Thoracic aorta (tissue), 2 donors: ENCODE results near the gene HSD17B8. TPM values are rescaled to one million over a fixed set of nuclear protein-coding genes. Genes with fewer than 3 reads are reported as not detected.
"Not testable (repeated sequence)": the region's sequence is repeated elsewhere in the genome, so short reads cannot be mapped to it uniquely, and the experiment has no call there.

Experiments
- ATAC-seq: fragments of 150-250 bp; one replicate; pipeline ENCODE4 v1.8.0; 2017; ENCODE audit warnings: low read depth; ENCODE audit not compliant: insufficient number of reproducible peaks, low FRiP score
- DNase-seq: peaks from one replicate; pipeline ENCODE4 v3.0.0-alpha.2; 2020; ENCODE audit warnings: low spot score
- H3K27ac ChIP-seq, 2 donors: fragments of 200-600 bp; sonication (generic); 1 replicate in 1 of 2; 2 replicates in 1 of 2; pipeline ENCODE4 v1.5.1; 2016; ENCODE audit warnings: mild to moderate bottlenecking in 2 of 2, moderate library complexity in 2 of 2
- H3K27me3 ChIP-seq: fragments of 200-600 bp; sonication (generic); replicated peaks from 2 replicates; pipeline ENCODE4 v1.6.0; 2016; ENCODE audit warnings: mild to moderate bottlenecking; ENCODE audit not compliant: insufficient read depth
- H3K36me3 ChIP-seq: fragments of 200-600 bp; sonication (generic); one replicate; pipeline ENCODE4 v1.5.1; 2016
- H3K4me1 ChIP-seq, 2 donors: fragments of 200-600 bp; sonication (generic); 1 replicate in 1 of 2; 2 replicates in 1 of 2; pipeline versions ENCODE4 v1.5.1 to v1.6.0; 2016; ENCODE audit warnings: low read depth in 2 of 2, mild to moderate bottlenecking in 1 of 2; ENCODE audit not compliant: control insufficient read depth in 1 of 2
- H3K4me3 ChIP-seq: fragments of 200-600 bp; sonication (generic); 2 replicates; pipeline ENCODE4 v1.5.1; 2016; ENCODE audit warnings: mild to moderate bottlenecking
- H3K9me3 ChIP-seq: fragments of 200-600 bp; sonication (generic); 2 replicates; pipeline ENCODE4 v1.5.1; 2016
- CTCF ChIP-seq: fragments of 200-600 bp; sonication (generic); IDR thresholded peaks from one replicate; pipeline ENCODE4 v1.5.1; 2019; ENCODE audit warnings: antibody characterized with exemption
- total RNA-seq, 2 donors: library from RNA; depleted of rRNA; stranded (reverse); fragments of >200 nt; gene quantifications; one replicate each; pipeline versions ENCODE4 v1.1.0 to v1.2.3, GENCODE V29; 2016

HSD17B8 gene
- total RNA-seq, 2 donors from 2014 or later = 4.0 to 15.0 TPM

- Histone ChIP-seq H3K36me3 (no peaks in the 10 kb centered on the region), H3K4me1 (peaks cover 4 to 18% of the 10 kb centered on the region in 2 donors), H3K27me3 (no peaks in the 10 kb centered on the region), H3K4me3 (no peak overlapping the region), H3K27ac (no peak overlapping the region), H3K9me3 (no peaks in the 10 kb centered on the region)
- TF ChIP-seq CTCF = no peak
- DNase-seq (no peak), ATAC-seq (no peak)
Measured at GRCh38 chr6:33217246-33217645, 12.8 kb downstream of the HSD17B8 start.

- no peak for DNase-seq
- no peak overlapping the region for H3K27ac ChIP-seq
- H3K4me1 ChIP-seq = peaks cover 2 to 13% of the 10 kb centered on the region in 2 donors
- peaks cover 2% of the 10 kb centered on the region for H3K27me3 ChIP-seq
- no peaks in the 10 kb centered on the region for H3K9me3 ChIP-seq
- H3K36me3 ChIP-seq = no peaks in the 10 kb centered on the region
- ATAC-seq = no peak
- no peak for TF ChIP-seq CTCF
- no peak overlapping the region for H3K4me3 ChIP-seq
Measured at GRCh38 chr6:33217681-33218080, 13.2 kb downstream of the HSD17B8 start.

- not testable (repeated sequence) for DNase-seq, H3K36me3 ChIP-seq, H3K4me1 ChIP-seq
Measured at GRCh38 chr6:33226503-33227120, 22.2 kb downstream of the HSD17B8 start.

GRCh38 chr6:33235221-33235634 is 30.8 kb downstream of the HSD17B8 start:
- Histone ChIP-seq H3K27me3 (no peaks in the 10 kb centered on the region), H3K4me3 (no peak overlapping the region), H3K4me1 (no peaks in the 10 kb centered on the region), H3K27ac (no peak overlapping the region), H3K9me3 (no peaks in the 10 kb centered on the region), H3K36me3 (no peaks in the 10 kb centered on the region)
- TF ChIP-seq CTCF = no peak
- ATAC-seq (no peak), DNase-seq (no peak)

More at GRCh38 chr6:33226503-33227120, 22.2 kb downstream of the HSD17B8 start:
- not testable (repeated sequence) for H3K9me3 ChIP-seq, H3K27ac ChIP-seq, ATAC-seq, H3K27me3 ChIP-seq, H3K4me3 ChIP-seq

- ATAC-seq (no peak), DNase-seq (no peak)
- H3K27ac ChIP-seq = no peak overlapping the region
- no peaks in the 10 kb centered on the region for H3K36me3 ChIP-seq
- no peaks in the 10 kb centered on the region for H3K27me3 ChIP-seq
- no peak for TF ChIP-seq CTCF
- H3K4me3 ChIP-seq = no peak overlapping the region
- H3K9me3 ChIP-seq = no peaks in the 10 kb centered on the region
- H3K4me1 ChIP-seq = no peaks in the 10 kb centered on the region
Measured at GRCh38 chr6:33236328-33236727, 31.9 kb downstream of the HSD17B8 start.

GRCh38 chr6:33236852-33237251 is 32.4 kb downstream of the HSD17B8 start:
- Histone ChIP-seq H3K36me3 (no peaks in the 10 kb centered on the region), H3K4me1 (no peaks in the 10 kb centered on the region), H3K9me3 (no peaks in the 10 kb centered on the region), H3K27ac (no peak overlapping the region), H3K4me3 (no peak overlapping the region), H3K27me3 (no peaks in the 10 kb centered on the region)
- TF ChIP-seq CTCF = no peak
- ATAC-seq (no peak), DNase-seq (no peak)
